H9 (cell line): Measurements from ENCODE around the gene ZNF136. TPM values are rescaled to one million over a fixed set of nuclear protein-coding genes. Genes with fewer than 3 reads are reported as not detected.

Source experiments
- DNase-seq: peaks from one replicate; pipeline ENCODE4 v3.0.0-alpha.2; 2017
- H2AFZ ChIP-seq: one replicate; pipeline ENCODE4 v1.6.1; 2013; ENCODE audit warnings: mild to moderate bottlenecking, low read length, control low read depth, moderate library complexity
- H2AK5ac ChIP-seq: 2 replicates; pipeline ENCODE4 v1.6.1; 2013; ENCODE audit warnings: low read length, control low read depth, mixed read lengths; ENCODE audit not compliant: insufficient read length
- H2BK120ac ChIP-seq: one replicate; pipeline ENCODE4 v1.6.1; 2013; ENCODE audit warnings: low read depth, mild to moderate bottlenecking, low read length, control low read depth, inconsistent platforms; ENCODE audit not compliant: poor library complexity, severe bottlenecking
- H2BK12ac ChIP-seq: 2 replicates; pipeline ENCODE4 v1.6.1; 2013; ENCODE audit warnings: low read length, control low read depth, mixed read lengths, low read depth; ENCODE audit not compliant: insufficient read length
- H2BK15ac ChIP-seq: 2 replicates; pipeline ENCODE4 v1.6.1; 2013; ENCODE audit warnings: low read depth, low read length, control low read depth
- H2BK20ac ChIP-seq: one replicate; pipeline ENCODE4 v1.6.1; 2013; ENCODE audit warnings: low read depth, mild to moderate bottlenecking, low read length, control low read depth, inconsistent platforms; ENCODE audit not compliant: poor library complexity, severe bottlenecking
- H2BK5ac ChIP-seq: 2 replicates; pipeline ENCODE4 v1.6.1; 2013; ENCODE audit warnings: low read length, control low read depth, mixed read lengths; ENCODE audit not compliant: insufficient read length
- H3K14ac ChIP-seq: 2 replicates; pipeline ENCODE4 v1.6.1; 2013; ENCODE audit warnings: low read length, control low read depth; ENCODE audit not compliant: insufficient read depth
- H3K18ac ChIP-seq: 2 replicates; pipeline ENCODE4 v1.6.1; 2013; ENCODE audit warnings: low read depth, mild to moderate bottlenecking, mixed read lengths, low read length, control low read depth; ENCODE audit not compliant: insufficient read length
- H3K23ac ChIP-seq: 2 replicates; pipeline ENCODE4 v1.6.1; 2013; ENCODE audit warnings: low read length, control low read depth, mixed read lengths, low read depth; ENCODE audit not compliant: insufficient read length
- H3K23me2 ChIP-seq: 2 replicates; pipeline ENCODE4 v1.6.1; 2013; ENCODE audit warnings: low read depth, mild to moderate bottlenecking, mixed read lengths, low read length, control low read depth; ENCODE audit not compliant: insufficient read length, poor library complexity, severe bottlenecking
- H3K27ac ChIP-seq: 2 replicates; pipeline ENCODE4 v1.5.1; 2013; ENCODE audit warnings: low read length, control low read depth, mixed read lengths, low read depth; ENCODE audit not compliant: insufficient read length
- H3K27me3 ChIP-seq: 2 replicates; pipeline ENCODE4 v1.6.1; 2013; ENCODE audit warnings: low read length, control low read depth, inconsistent platforms; ENCODE audit not compliant: insufficient read depth
- H3K4ac ChIP-seq: 2 replicates; pipeline ENCODE4 v1.6.1; 2013; ENCODE audit warnings: low read depth, mild to moderate bottlenecking, control low read depth, inconsistent platforms, low read length, moderate library complexity
- H3K4me1 ChIP-seq: 2 replicates; pipeline ENCODE4 v1.6.1; 2013; ENCODE audit warnings: low read length, control low read depth, inconsistent platforms; ENCODE audit not compliant: insufficient read depth
- H3K4me2 ChIP-seq: 2 replicates; pipeline ENCODE4 v1.6.1; 2013; ENCODE audit warnings: low read length, control low read depth, mixed read lengths; ENCODE audit not compliant: insufficient read length, insufficient read depth
- H3K56ac ChIP-seq: 2 replicates; pipeline ENCODE4 v1.6.1; 2013; ENCODE audit warnings: low read depth, mild to moderate bottlenecking, mixed read lengths, low read length, control low read depth; ENCODE audit not compliant: insufficient read length
- H3K79me1 ChIP-seq: 2 replicates; pipeline ENCODE4 v1.6.1; 2013; ENCODE audit warnings: low read depth, mild to moderate bottlenecking, moderate library complexity, low read length, control low read depth, inconsistent platforms; ENCODE audit not compliant: insufficient read depth, poor library complexity, severe bottlenecking
- H3K79me2 ChIP-seq: 2 replicates; pipeline ENCODE4 v1.6.1; 2013; ENCODE audit warnings: low read length, control low read depth, inconsistent platforms; ENCODE audit not compliant: insufficient read depth
- H3K9ac ChIP-seq: 2 replicates; pipeline ENCODE4 v1.6.1; 2013; ENCODE audit warnings: low read length, control low read depth, mixed read lengths; ENCODE audit not compliant: insufficient read length; ENCODE audit errors: extremely low read depth
- H3K9me3 ChIP-seq: one replicate; pipeline ENCODE4 v1.6.1; 2013; ENCODE audit warnings: low read depth, low read length, inconsistent platforms; ENCODE audit not compliant: control insufficient read depth
- H3T11ph ChIP-seq: one replicate; pipeline ENCODE4 v1.6.1; 2013; ENCODE audit warnings: mild to moderate bottlenecking, low read length, control low read depth, inconsistent platforms
- H4K20me1 ChIP-seq: one replicate; pipeline ENCODE4 v1.6.1; 2013; ENCODE audit not compliant: control insufficient read depth, insufficient read length, insufficient read depth
- H4K5ac ChIP-seq: 2 replicates; pipeline ENCODE4 v1.6.1; 2013; ENCODE audit warnings: low read depth, mild to moderate bottlenecking, mixed read lengths, low read length, control low read depth; ENCODE audit not compliant: insufficient read length
- H4K8ac ChIP-seq: replicated peaks from 2 replicates; pipeline ENCODE4 v1.6.1; 2013; ENCODE audit warnings: low read length, control low read depth, mixed read lengths, low read depth; ENCODE audit not compliant: insufficient read length
- H4K91ac ChIP-seq: 2 replicates; pipeline ENCODE4 v1.6.1; 2013; ENCODE audit warnings: low read depth, mild to moderate bottlenecking, moderate library complexity, mixed read lengths, low read length, control low read depth; ENCODE audit not compliant: insufficient read length
- H3K27ac Mint-ChIP-seq, 3 experiments: 2 replicates in 2 of 3; 3 replicates in 1 of 3; pipeline ENCODE4 v1.8.0; 2020 to 2021; ENCODE audit warnings: mixed read lengths in 3 of 3, mild to moderate bottlenecking in 1 of 3, moderate library complexity in 1 of 3
- H3K27me3 Mint-ChIP-seq: 2 replicates; pipeline ENCODE4 v1.8.0; 2021; ENCODE audit warnings: low read depth, mild to moderate bottlenecking, moderate library complexity, mixed read lengths
- H3K36me3 Mint-ChIP-seq, 3 experiments: 2 replicates in 2 of 3; 3 replicates in 1 of 3; pipeline ENCODE4 v1.8.0; 2020 to 2021; ENCODE audit warnings: low read depth in 3 of 3, mixed read lengths in 3 of 3; ENCODE audit not compliant: insufficient read depth in 1 of 3
- H3K4me1 Mint-ChIP-seq, 2 experiments: 2 replicates each; pipeline ENCODE4 v1.8.0; 2020; ENCODE audit warnings: mixed read lengths in 2 of 2
- H3K4me3 Mint-ChIP-seq, 2 experiments: 2 replicates in 1 of 2; 3 replicates in 1 of 2; pipeline ENCODE4 v1.8.0; 2020 to 2021; ENCODE audit warnings: mild to moderate bottlenecking in 2 of 2, mixed read lengths in 2 of 2, moderate library complexity in 1 of 2
- H3K9me3 Mint-ChIP-seq, 2 experiments: 2 replicates in 1 of 2; 3 replicates in 1 of 2; pipeline ENCODE4 v1.8.0; 2020; ENCODE audit warnings: mild to moderate bottlenecking in 2 of 2, mixed read lengths in 2 of 2, moderate library complexity in 1 of 2
- total RNA-seq: library from RNA; stranded (reverse); gene quantifications from 2 replicates; pipeline ENCODE4 v1.2.1, GENCODE V29; 2021
- TF ChIP-seq, protein P1 (sequence below): fragments of 200-600 bp; sonication (generic); conservative IDR thresholded peaks from 3 replicates; pipeline ENCODE4 v1.8.0; 2021; ENCODE audit warnings: antibody characterized with exemption, mild to moderate bottlenecking

The ZNF136 gene
- total RNA-seq, 1 experiment from 2014 or later: 10.8 TPM

DNA sequence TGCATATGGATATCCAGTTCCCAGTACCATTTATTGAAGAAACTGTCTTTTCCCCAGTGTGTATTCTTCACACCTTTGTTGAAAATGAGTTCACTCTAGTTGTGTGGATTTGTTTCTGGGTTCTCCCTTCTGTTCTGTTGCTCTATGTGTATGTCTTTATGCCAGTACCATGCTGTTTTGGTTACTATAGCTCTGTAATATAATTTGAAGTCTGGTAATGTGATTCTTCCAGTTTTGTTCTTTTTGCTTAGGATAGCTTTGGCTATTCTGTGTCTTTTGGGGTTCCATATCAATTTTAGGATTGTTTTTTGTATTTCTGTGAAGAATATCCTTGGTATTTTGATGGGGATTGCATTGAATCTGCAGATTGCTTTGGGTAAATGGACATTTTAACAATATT, 35.2 kb downstream of the ZNF136 start:
- no peak overlapping the region for H3K4ac ChIP-seq
- H3K23me2 ChIP-seq: peaks cover 3% of the 10 kb centered on the region
- H3K79me2 ChIP-seq: no peaks in the 10 kb centered on the region
- no peaks in the 10 kb centered on the region for H4K20me1 ChIP-seq
- H3K9me3 ChIP-seq: no peaks in the 10 kb centered on the region
- H3K14ac ChIP-seq: no peak overlapping the region
- no peak overlapping the region for H4K5ac ChIP-seq
- no peak overlapping the region for H3K9ac ChIP-seq
- DNase-seq: no peak
- no peaks in the 10 kb centered on the region for H3K4me1 ChIP-seq
- H3K23ac ChIP-seq: no peak overlapping the region
- no peak overlapping the region for H4K8ac ChIP-seq
- H4K91ac ChIP-seq: no peak overlapping the region
- Mint-ChIP-seq H3K4me1 (no peaks in the 10 kb centered on the region), H3K4me3 (no peak overlapping the region), H3K27ac (no peak overlapping the region), H3K27me3 (no peaks in the 10 kb centered on the region; the same call in 1 of the 2 replicates), H3K9me3 (peaks cover 63 to 77% of the 10 kb centered on the region in 2 experiments), H3K36me3 (peaks cover 33 to 35% (median 34%) of the 10 kb centered on the region in 3 experiments)
- H2AK5ac ChIP-seq: no peak overlapping the region
- H2BK120ac ChIP-seq: no peak overlapping the region
- H3K4me2 ChIP-seq: no peak overlapping the region
- H2BK20ac ChIP-seq: no peak overlapping the region
- H3K27me3 ChIP-seq: no peaks in the 10 kb centered on the region
- no peak overlapping the region for H2BK15ac ChIP-seq
- no peak overlapping the region for H3K18ac ChIP-seq
- TF ChIP-seq, protein P1, sequence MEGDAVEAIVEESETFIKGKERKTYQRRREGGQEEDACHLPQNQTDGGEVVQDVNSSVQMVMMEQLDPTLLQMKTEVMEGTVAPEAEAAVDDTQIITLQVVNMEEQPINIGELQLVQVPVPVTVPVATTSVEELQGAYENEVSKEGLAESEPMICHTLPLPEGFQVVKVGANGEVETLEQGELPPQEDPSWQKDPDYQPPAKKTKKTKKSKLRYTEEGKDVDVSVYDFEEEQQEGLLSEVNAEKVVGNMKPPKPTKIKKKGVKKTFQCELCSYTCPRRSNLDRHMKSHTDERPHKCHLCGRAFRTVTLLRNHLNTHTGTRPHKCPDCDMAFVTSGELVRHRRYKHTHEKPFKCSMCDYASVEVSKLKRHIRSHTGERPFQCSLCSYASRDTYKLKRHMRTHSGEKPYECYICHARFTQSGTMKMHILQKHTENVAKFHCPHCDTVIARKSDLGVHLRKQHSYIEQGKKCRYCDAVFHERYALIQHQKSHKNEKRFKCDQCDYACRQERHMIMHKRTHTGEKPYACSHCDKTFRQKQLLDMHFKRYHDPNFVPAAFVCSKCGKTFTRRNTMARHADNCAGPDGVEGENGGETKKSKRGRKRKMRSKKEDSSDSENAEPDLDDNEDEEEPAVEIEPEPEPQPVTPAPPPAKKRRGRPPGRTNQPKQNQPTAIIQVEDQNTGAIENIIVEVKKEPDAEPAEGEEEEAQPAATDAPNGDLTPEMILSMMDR: no peak
- H3K27ac ChIP-seq: no peak overlapping the region
- no peak overlapping the region for H2AFZ ChIP-seq
- no peak overlapping the region for H3T11ph ChIP-seq
- no peak overlapping the region for H3K56ac ChIP-seq
- H2BK12ac ChIP-seq: no peak overlapping the region
- no peak overlapping the region for H2BK5ac ChIP-seq
- H3K79me1 ChIP-seq: no peaks in the 10 kb centered on the region
